GM03348 (cell line): ENCODE measurements around the gene CBLIF.
"Not testable (repeated sequence)": the region's sequence is repeated elsewhere in the genome, so short reads cannot be mapped to it uniquely, and the experiment has no call there.

ENCODE experiments used
- DNase-seq: peaks from one replicate; pipeline ENCODE4 v3.0.0; 2012; ENCODE audit warnings: low spot score

Gene CBLIF

GRCh38 chr11:59794417-59794816, 50.9 kb downstream of the CBLIF start:
- DNase-seq: no peak

DNA sequence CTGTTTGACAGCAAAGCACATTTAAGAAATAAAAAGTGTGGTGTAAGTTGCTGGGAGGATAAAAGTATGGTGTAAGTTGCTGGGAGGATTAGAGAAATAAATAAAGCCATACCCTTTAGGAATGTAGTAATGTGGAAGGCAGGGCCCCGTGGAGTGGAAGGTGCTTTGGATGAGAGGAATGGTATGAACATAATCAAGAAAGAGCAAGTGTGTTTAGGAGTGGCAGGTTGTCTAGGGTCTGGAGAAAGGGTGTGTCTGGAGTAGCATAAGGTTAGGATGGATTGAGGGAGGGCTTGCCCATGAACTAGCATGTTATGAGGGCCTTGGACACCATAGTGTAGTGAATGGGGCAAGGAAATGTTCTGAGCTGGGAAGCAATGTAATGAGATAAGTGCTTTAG, 52.8 kb downstream of the CBLIF start:
- DNase-seq: no peak

GRCh38 chr11:59791639-59792038, 53.7 kb downstream of the CBLIF start:
- no peak for DNase-seq

- peak; percentile 77 for DNase-seq
Observed at GRCh38 chr11:59787816-59788215, 57.5 kb downstream of the CBLIF start.

DNA sequence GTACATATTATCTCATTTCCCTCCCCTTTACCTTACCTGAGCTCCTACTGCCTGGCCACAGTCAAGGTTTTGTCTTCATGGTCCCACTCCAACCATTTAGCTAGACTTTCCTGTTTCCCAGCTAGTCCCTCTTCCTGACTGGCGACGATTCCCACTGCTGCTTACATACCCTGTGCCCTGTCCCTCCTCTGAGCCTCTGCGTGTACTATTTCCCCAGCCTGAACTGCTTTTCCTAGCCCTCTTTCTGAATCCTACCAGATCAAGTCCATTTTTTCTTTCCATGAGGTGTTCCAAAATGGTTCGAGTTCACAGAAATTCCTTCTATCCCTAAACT, 58.1 kb downstream of the CBLIF start:
- no peak for DNase-seq

- no peak for DNase-seq
Observed at GRCh38 chr11:59785818-59786217, 59.5 kb downstream of the CBLIF start.

GRCh38 chr11:59784441-59784840, 60.9 kb downstream of the CBLIF start:
- not testable (repeated sequence) for DNase-seq

- no peak for DNase-seq
Observed at GRCh38 chr11:59783632-59784090, 61.6 kb downstream of the CBLIF start.

GRCh38 chr11:59782080-59782479, 63.2 kb downstream of the CBLIF start:
- DNase-seq: no peak

GRCh38 chr11:59779487-59779886, 65.8 kb downstream of the CBLIF start:
- DNase-seq: no peak
